ENCODE results near the gene GPR137B. TPM values are rescaled to one million over a fixed set of nuclear protein-coding genes. Genes with fewer than 3 reads are reported as not detected.

The GPR137B gene
- total and polyA plus RNA-seq, 9 of the 15 experiments (the other 6 are each of a cell fraction or from before 2014, with no cell fraction given), result 0.04 to 1.0 (median 0.62) TPM

- 51% methylated on average over 3 of the region's 3 CpGs for WGBS (ENCODE audit: insufficient coverage, low coverage, missing lambda C conversion rate)
- H3K9me1 ChIP-seq (ENCODE audit: control insufficient read depth, insufficient read depth, low read length), result no peaks in the 10 kb centered on the region
- ChIA-PET CTCF (ENCODE audit: low intra/inter-chr PET ratio) (no interaction called here), POLR2A (no interaction called here)
- DNase-seq (ENCODE audit: extremely low read depth in 1 of 4, low spot score in 3 of 4), result no peak
- H3K27ac ChIP-seq (ENCODE audit: extremely low read depth, low read depth, low read length), result no peak overlapping the region
- ATAC-seq, result no peak
- no peaks in the 10 kb centered on the region for H3K27me3 ChIP-seq (ENCODE audit: control insufficient read depth in 2 of 2, insufficient read depth in 2 of 2, low read length in 2 of 2)
- FAIRE-seq, result no peak
- no peak overlapping the region for H3K4me2 ChIP-seq (ENCODE audit: insufficient read depth, low read length)
- in situ Hi-C loops (cut with MboI) (no loop called here), intact Hi-C loops (cut with micrococcal nuclease) (no loop called here)
- no peak overlapping the region for H2AFZ ChIP-seq (ENCODE audit: low read depth, low read length)
- H3K79me2 ChIP-seq (ENCODE audit: control insufficient read depth, insufficient read depth, low read length), result no peaks in the 10 kb centered on the region
- no peaks in the 10 kb centered on the region for H4K20me1 ChIP-seq (replicated peaks; ENCODE audit: control insufficient read depth, insufficient read depth, low read length)
- no peak overlapping the region for H3K4me3 ChIP-seq
- no peaks in the 10 kb centered on the region for H3K4me1 ChIP-seq (replicated peaks in 1 of 2; ENCODE audit: control insufficient read depth in 2 of 2, insufficient read depth in 2 of 2, low read length in 2 of 2)
- TF ChIP-seq ZBTB9 (CRISPR knock-in tag; IDR thresholded peaks at IDR 0.05) (no peak), SNAPC5 (CRISPR knock-in tag; IDR thresholded peaks at IDR 0.05) (no peak), TCFL5 (CRISPR knock-in tag; conservative IDR thresholded peaks at IDR 0.05) (no peak), HDAC1 (IDR thresholded peaks at IDR 0.05) (no peak), SMARCA5 (IDR thresholded peaks at IDR 0.05) (no peak), TRIM24 (IDR thresholded peaks at IDR 0.05) (no peak), PPARD (CRISPR knock-in tag; IDR thresholded peaks at IDR 0.05) (no peak), RNF2 (IDR thresholded peaks at IDR 0.05) (no peak)
- no peaks in the 10 kb centered on the region for H3K9me3 ChIP-seq (replicated peaks; ENCODE audit: control insufficient read depth, insufficient read depth, low read depth, low read length)
- H3K9ac ChIP-seq (ENCODE audit: insufficient read depth in 1 of 2, low read depth in 2 of 2, low read length in 2 of 2), result no peak overlapping the region
- no peaks in the 10 kb centered on the region for H3K36me3 ChIP-seq (ENCODE audit: control insufficient read depth, insufficient read depth, low read length)
- BruUV-seq (replicated peaks), result no TSS peak
Observed at GRCh38 chr1:236247286-236247685, 104.9 kb downstream of the GPR137B start.

Data from K562 (cell line).